ENCODE data around the gene NFIC.

Gene NFIC

DNA sequence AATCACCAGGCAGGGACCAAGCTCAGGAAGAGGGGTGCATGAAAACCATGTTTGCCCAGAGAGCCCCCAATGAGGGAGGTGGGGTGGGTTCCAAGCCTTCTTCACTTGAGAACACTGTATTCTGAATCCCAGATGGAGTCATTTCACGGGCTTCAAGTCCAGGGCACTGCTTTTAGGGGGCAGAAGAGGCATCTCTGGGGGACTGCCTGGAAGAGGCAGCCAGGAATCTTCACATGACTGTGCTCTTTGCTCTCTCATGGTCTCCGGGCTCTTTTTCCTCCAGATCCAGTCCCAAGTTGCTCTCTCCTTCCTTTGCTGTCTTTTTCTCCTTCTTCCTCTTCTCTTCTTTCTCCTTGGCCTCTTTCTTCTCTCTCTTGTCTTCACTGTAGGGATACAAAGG lies 108.2 kb downstream of the NFIC start:
- Histone ChIP-seq H3K36me3 (ENCODE audit: low read depth) (no peaks in the 10 kb centered on the region), H3K9me3 (ENCODE audit: severe bottlenecking) (no peaks in the 10 kb centered on the region), H3K27me3 (ENCODE audit: insufficient read depth, poor library complexity, severe bottlenecking) (no peaks in the 10 kb centered on the region), H3K27ac (ENCODE audit: poor library complexity, severe bottlenecking) (no peak overlapping the region), H3K4me1 (ENCODE audit: insufficient read depth, poor library complexity, severe bottlenecking) (no peaks in the 10 kb centered on the region), H3K4me3 (ENCODE audit: severe bottlenecking) (no peak overlapping the region)
- TF ChIP-seq, protein P1, sequence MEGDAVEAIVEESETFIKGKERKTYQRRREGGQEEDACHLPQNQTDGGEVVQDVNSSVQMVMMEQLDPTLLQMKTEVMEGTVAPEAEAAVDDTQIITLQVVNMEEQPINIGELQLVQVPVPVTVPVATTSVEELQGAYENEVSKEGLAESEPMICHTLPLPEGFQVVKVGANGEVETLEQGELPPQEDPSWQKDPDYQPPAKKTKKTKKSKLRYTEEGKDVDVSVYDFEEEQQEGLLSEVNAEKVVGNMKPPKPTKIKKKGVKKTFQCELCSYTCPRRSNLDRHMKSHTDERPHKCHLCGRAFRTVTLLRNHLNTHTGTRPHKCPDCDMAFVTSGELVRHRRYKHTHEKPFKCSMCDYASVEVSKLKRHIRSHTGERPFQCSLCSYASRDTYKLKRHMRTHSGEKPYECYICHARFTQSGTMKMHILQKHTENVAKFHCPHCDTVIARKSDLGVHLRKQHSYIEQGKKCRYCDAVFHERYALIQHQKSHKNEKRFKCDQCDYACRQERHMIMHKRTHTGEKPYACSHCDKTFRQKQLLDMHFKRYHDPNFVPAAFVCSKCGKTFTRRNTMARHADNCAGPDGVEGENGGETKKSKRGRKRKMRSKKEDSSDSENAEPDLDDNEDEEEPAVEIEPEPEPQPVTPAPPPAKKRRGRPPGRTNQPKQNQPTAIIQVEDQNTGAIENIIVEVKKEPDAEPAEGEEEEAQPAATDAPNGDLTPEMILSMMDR (IDR thresholded peaks at IDR 0.05; ENCODE audit: poor library complexity, severe bottlenecking) = no peak
- DNase-seq (ENCODE audit: low spot score) (no peak), ATAC-seq (ENCODE audit: low read depth) (no peak)

DNA sequence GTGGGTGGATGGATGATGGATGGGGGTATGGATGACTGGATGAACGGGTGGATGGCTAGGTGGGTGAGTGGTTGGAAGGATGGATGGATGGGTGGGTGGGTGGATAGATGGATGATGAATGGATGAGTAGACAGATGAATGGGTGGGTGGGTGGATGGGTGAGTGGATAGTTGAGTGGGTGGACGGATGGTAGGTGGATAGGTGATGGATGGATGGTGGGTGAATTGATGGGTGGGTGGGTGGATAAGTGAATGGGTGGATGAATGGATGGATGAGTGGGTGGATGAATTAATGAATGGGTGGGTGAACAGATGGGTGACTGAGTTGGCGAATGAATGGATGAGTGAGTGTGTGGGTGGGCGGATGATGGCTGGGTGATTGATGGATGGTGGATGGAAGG lies 109.1 kb downstream of the NFIC start:
- Histone ChIP-seq H3K4me3 (ENCODE audit: severe bottlenecking) (no peak overlapping the region), H3K36me3 (ENCODE audit: low read depth) (no peaks in the 10 kb centered on the region), H3K27me3 (ENCODE audit: insufficient read depth, poor library complexity, severe bottlenecking) (no peaks in the 10 kb centered on the region), H3K4me1 (ENCODE audit: insufficient read depth, poor library complexity, severe bottlenecking) (no peaks in the 10 kb centered on the region), H3K9me3 (ENCODE audit: severe bottlenecking) (no peaks in the 10 kb centered on the region), H3K27ac (ENCODE audit: poor library complexity, severe bottlenecking) (no peak overlapping the region)
- DNase-seq (ENCODE audit: low spot score) (no peak), ATAC-seq (ENCODE audit: low read depth) (no peak)
- TF ChIP-seq, protein P1 (IDR thresholded peaks at IDR 0.05; ENCODE audit: poor library complexity, severe bottlenecking) = no peak

DNA sequence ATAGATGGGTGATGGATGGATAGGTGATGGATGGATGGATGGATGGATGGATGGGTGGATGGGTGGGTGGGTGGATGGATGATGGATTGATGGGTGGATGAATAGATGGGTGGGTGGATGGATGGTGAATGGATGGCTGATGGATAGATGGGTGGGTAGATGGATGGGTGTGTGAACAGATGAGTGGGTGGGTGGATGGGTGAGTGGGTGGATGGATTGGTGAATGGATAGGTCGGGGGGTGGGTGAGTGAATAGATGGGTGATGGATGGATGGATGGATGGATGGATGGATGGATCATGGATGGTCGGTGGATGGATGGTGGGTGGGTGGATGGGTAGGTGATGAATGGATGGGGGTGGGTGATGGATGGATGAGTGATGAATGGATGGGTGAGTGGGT lies 110.4 kb downstream of the NFIC start:
- ATAC-seq (ENCODE audit: low read depth) (no peak), DNase-seq (ENCODE audit: low spot score) (no peak)
- Histone ChIP-seq H3K27ac (ENCODE audit: poor library complexity, severe bottlenecking) (no peak overlapping the region), H3K4me1 (ENCODE audit: insufficient read depth, poor library complexity, severe bottlenecking) (no peaks in the 10 kb centered on the region), H3K27me3 (ENCODE audit: insufficient read depth, poor library complexity, severe bottlenecking) (no peaks in the 10 kb centered on the region), H3K36me3 (ENCODE audit: low read depth) (no peaks in the 10 kb centered on the region), H3K4me3 (ENCODE audit: severe bottlenecking) (no peak overlapping the region), H3K9me3 (ENCODE audit: severe bottlenecking) (no peaks in the 10 kb centered on the region)
- TF ChIP-seq, protein P1 (IDR thresholded peaks at IDR 0.05; ENCODE audit: poor library complexity, severe bottlenecking) = no peak

DNA sequence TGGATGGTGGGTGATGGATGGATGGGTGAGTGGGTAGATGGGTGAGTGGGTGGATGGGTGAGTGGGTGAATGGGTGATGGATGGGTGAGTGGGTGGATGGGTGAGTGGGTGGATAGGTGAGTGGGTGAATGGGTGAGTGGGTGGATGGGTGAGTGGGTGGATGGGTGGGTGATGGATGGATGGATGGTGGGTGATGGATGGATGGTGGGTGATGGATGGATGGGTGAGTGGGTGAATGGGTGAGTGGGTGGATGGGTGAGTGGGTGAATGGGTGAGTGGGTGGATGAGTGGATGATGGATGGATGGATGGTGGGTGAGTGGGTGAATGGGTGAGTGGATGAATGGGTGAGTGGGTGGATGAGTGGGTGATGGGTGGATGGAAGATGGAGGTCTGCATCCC lies 111.1 kb downstream of the NFIC start:
- TF ChIP-seq, protein P1 (IDR thresholded peaks at IDR 0.05; ENCODE audit: poor library complexity, severe bottlenecking) = no peak
- Histone ChIP-seq H3K36me3 (ENCODE audit: low read depth) (no peaks in the 10 kb centered on the region), H3K9me3 (ENCODE audit: severe bottlenecking) (no peaks in the 10 kb centered on the region), H3K4me3 (ENCODE audit: severe bottlenecking) (no peak overlapping the region), H3K27ac (ENCODE audit: poor library complexity, severe bottlenecking) (no peak overlapping the region), H3K27me3 (ENCODE audit: insufficient read depth, poor library complexity, severe bottlenecking) (peaks cover 5% of the 10 kb centered on the region), H3K4me1 (ENCODE audit: insufficient read depth, poor library complexity, severe bottlenecking) (no peaks in the 10 kb centered on the region)
- ATAC-seq (ENCODE audit: low read depth) (no peak), DNase-seq (ENCODE audit: low spot score) (no peak)

DNA sequence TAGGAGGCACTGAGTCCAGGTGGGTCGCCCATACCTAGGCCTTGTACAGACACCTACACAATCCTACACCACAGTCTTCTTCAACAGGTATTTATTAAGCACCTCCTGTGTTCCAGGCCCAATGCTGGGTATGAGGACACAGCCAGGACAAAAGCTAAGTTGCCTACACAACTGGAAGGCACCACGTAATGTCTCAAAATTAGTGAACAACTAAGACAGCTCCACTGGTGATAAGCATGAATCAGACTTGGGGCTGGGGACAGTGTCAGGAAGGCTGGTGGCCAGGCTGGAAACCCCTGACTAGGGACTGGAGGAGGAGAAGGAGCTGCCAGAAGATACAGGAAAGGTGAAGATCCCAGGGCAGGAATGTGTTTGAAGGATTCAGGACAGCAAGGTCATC lies 111.6 kb downstream of the NFIC start:
- H3K4me3 ChIP-seq (ENCODE audit: severe bottlenecking) = no peak overlapping the region

More for the DNA sequence above, 111.6 kb downstream of the NFIC start:
- H3K27ac ChIP-seq (ENCODE audit: poor library complexity, severe bottlenecking) = no peak overlapping the region
- peaks cover 6% of the 10 kb centered on the region for H3K27me3 ChIP-seq (ENCODE audit: insufficient read depth, poor library complexity, severe bottlenecking)
- no peak for ATAC-seq (ENCODE audit: low read depth)
- no peaks in the 10 kb centered on the region for H3K36me3 ChIP-seq (ENCODE audit: low read depth)
- no peak for DNase-seq (ENCODE audit: low spot score)
- TF ChIP-seq, protein P1 (IDR thresholded peaks at IDR 0.05; ENCODE audit: poor library complexity, severe bottlenecking) = no peak
- H3K9me3 ChIP-seq (ENCODE audit: severe bottlenecking) = no peaks in the 10 kb centered on the region
- H3K4me1 ChIP-seq (ENCODE audit: insufficient read depth, poor library complexity, severe bottlenecking) = no peaks in the 10 kb centered on the region
